ENCODE results near the gene CREB5.

CREB5 gene

DNA sequence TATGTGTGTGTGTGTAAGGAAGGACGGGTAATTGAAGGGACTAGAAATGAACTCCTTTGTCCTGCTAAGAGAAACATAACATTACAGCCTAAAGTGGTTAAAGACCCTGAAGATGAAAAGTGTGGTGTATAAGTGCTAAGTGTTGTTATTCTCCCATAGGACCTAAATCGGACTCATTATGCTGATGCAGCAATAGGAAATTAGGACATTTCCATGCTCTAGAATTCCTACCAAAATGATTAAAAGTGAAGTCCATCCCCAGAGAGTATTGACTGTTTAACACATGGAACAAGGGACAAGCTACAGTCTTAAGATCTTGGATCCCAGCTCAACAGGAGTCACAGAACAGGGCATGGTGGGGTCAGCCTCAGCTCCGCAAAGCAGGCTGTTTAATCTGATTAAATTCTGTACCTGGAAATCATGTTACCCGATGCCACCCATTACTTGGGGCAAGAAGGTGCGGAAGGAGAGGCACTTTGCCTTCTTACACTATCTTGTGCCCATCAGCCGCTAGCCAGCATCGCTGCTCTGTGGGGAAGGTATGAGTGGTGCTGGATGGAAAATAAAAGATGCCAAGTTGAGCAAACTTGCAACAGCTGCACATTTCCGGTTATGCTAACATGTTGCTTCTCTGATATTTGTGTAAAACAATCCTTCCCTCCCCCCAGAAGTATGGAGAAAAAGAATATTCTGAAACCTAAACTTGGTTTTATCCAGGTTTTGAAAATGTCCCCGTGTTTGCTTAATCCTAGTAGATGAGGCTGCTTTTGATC is 100.5 kb downstream of the CREB5 start:
- DNase-seq (ENCODE audit: low read depth in 2 of 2) = no peak

DNA sequence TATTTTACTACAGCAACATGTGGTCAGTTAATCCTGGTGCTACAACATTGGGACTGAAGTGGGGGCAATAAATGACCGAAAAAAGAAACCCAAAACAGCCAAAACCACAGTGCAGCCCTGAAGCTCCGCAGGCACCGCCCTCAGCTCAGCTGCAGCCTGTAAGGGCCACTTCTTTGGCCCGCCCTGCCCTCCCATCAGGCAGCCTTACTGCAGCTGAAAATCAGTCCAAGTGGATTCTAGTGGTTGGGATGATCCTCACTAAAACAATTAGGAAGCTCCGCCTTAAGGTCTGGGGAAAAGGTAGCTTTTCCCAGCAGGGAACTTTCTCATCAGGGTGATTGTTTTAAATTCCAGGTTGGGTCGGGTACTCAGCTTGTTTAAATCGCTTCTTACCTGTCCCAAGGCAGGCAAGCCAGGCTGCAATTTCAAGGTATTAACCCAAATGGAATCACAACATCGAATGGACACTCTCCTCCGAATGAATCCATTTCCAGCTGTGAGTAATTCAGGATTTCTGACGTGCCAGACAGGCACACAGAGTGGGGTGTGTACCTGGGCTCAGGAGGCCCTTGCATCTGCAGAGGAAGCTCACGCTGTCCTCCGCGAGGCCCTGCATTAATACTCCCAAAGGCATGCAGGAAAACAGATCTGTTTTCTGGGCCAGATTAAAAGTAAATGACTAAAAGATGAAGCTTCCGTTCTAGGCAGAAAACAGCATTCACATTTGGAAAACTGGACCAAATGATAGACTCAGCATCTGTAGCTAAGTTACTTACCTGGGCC is 104.3 kb downstream of the CREB5 start:
- no peak for DNase-seq (ENCODE audit: low read depth in 2 of 2)

DNA sequence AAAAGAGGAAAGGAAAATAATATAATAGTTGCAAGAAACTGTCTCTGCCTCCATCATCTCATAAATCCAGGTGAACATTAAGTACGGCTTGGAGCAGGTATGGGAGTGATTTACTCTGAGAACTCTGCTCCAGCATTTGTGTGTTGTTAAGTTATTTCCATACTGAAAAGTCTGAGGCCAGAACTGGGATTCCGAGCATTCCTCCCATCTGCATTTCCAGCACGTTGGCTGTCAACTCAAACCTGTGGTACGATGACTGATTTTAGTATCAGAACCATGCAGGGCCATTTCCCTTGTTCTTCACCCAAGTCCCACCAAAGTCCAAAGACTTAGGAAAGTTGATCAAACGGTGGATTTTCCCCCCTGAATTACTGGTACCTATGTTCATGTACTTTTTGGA is 104.9 kb downstream of the CREB5 start:
- DNase-seq (ENCODE audit: low read depth in 2 of 2) = no peak

DNA sequence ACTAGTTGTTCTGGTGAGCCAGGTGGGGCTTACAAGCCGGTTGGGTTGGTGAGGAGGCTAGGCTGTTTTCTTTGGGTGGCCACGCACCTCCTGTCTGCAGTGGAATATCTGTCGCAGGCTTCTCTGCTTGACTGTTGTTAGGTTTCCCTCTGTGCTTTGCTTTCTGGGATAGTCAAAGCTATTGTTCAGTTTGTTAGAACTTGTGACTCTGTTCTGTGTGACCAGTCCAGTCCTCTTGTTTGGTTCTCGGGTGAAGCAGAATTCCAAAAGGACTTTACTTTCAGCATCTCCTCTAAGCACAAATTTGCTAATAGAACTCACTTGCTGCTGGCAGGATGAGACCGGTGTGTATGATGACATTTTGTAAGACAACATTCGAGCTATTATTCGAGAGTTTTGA is 105.3 kb downstream of the CREB5 start:
- DNase-seq (ENCODE audit: low read depth in 2 of 2) = no peak

DNA sequence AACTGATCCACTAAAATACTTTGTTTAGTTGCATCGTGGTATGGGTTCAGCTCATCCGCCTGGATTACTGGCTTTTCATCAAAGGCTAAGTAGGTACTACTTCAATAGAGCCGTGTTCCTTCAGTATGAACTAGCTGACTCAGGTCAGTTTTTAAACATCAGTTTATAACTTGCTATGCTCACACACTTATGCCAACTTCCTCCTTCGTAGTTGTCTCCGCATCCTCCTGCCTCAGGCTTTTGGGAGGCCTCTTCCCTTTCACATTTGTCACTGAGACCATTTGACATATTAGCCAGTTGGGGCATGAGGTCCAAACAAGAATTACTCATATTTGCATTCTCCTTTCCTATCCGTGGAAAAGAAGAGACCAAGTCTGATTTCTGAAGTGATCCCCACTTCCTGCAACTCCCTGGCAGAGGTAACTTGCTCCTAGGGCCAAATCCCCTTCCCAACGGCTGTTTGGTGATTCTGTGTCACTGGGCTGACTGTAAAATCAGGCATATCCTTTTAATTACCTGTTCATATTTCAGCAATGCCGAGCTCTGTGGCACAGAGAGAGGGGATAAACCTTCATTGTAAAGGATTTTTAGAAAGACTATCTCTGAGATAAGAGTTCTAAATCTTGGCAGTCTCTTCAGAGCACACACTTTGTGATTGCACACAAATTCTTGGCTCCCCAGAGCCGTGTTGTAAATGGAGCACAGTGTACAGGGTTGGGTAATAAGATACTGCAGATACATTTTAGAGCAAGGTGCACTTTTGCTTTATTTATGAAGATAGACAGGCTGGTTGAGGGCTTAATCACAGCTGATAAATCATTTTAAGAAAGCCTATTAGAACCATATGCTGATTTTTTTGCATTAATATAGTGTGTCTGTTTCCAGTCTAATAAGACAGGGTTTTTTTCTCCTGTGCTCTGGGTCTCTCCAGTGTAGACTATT is 108.0 kb downstream of the CREB5 start:
- no peak for DNase-seq (ENCODE audit: low read depth in 2 of 2)

DNA sequence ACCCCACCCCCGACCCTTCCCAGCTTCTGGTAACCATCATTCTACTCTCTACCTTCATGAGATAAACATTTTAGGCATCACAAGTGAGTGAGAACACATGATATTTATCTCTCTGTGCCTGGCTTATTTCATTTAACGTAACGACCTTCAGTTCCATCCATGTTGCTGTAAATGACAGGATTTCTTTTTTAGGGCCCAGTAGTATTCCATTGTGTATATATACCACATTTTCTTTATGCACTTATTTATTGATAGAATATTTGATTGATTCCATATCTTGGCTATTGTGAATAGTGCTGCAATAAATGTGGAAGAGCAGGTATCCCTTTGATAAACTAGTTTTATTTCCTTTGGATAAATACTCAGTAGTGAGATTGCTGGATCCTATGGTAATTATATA is 112.7 kb downstream of the CREB5 start:
- no peak for DNase-seq (ENCODE audit: low read depth in 2 of 2)

DNA sequence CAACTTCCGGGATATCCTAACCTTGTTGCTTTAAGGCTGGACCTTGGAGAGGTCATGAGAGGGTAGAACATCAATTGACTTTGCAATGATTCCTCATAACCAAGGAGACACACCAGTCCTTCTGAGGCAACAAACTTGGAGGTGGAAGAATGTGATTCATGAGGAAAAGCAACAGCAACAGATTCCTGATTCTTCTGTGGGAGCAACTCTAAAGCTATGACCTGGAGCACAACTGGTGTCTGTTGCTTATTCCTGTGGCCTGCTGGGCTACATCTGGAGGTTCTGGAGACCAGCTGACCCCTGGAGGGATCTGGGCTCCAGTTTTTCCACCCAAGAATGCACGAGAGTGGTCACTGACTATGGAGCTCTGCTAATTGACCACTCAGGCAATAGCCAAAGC is 116.6 kb downstream of the CREB5 start:
- no peak for DNase-seq (ENCODE audit: low read depth in 2 of 2)

DNA sequence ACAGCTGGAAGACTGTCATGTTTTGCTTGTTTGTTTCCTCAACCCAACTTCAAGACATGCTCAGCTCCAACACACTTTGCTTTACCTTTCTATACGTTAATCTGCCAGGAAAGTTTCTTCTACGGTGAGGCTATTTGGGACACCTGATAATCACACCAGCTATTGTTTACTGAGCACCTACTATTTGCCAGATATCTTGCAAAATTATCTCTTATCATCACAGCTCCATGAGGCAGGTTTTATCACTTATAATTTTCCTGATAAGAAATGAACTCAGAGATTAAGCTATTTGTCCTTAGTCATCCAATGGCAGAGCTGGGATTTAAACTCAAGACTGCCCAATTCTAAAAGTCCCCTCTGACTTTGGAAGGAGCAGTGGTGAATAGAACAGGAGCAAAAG is 117.4 kb downstream of the CREB5 start:
- DNase-seq (ENCODE audit: low read depth in 2 of 2) = no peak

DNA sequence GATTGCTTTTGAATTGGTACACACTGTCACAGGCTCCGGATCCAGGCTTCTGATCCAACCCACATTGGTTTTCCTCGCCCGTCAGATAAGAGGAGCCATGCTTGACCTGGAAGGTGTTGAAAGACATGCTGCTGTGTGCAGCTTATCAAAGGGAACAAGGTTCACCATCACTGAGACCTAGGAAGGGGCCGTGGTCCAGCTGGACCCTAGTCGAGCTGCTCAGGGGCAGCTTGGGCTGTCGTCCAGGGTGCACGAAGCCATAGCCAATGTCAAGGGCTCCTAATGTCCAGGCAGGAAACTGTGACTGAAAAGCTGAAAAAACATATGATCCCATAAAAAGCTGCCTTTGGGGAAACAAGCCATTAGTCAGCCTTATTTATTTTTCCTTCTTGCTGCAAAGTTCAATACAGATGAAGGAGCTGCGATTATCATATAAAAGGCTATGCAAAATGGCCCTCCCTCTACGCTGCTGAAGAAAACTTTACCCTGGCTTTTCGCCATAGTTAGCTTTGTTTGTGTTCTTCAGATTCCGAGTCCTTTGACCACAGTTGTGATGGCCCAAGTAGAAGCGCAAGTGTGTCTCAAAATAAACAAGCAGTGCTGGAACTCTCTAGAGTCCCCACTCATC is 118.0 kb downstream of the CREB5 start:
- DNase-seq (ENCODE audit: low read depth in 2 of 2) = no peak

DNA sequence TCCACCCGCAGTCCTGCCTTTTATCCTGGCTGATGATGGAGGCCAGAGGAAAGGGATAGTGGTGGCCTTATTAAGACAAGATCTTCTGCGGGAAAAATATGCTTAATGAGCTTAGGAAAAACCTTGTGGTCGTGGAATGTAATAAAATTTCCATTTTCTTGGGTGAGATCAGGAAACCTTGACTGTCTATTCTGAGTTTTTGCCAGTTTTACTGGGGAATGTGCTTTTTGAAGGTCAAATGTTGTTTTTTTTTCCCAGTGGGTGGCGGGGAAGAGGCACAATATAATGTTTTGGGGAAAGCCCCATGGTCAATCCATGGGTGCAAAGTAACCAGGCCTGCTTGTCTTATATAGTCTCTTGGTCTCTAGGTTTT is 118.5 kb downstream of the CREB5 start:
- no peak for DNase-seq (ENCODE audit: low read depth in 2 of 2)

DNA sequence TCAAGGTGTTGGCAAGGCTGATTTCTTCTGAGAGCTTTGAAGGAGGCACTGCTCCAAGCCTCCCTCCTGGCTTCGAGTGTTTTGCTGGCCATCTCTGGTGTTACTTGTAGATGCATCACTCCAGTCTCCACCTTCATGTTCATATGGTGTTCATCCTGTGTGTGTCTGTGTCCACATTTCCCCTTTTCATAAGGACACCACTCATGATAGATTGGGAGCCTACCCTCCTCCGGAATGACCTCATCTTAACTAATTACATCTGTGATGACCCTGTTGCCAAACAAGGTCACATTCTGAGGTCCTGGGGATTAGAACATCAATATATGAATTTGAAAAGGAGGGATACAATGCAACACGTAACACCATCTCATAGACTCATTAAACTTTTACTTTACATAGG is 119.0 kb downstream of the CREB5 start:
- DNase-seq (ENCODE audit: low read depth in 2 of 2) = no peak

DNA sequence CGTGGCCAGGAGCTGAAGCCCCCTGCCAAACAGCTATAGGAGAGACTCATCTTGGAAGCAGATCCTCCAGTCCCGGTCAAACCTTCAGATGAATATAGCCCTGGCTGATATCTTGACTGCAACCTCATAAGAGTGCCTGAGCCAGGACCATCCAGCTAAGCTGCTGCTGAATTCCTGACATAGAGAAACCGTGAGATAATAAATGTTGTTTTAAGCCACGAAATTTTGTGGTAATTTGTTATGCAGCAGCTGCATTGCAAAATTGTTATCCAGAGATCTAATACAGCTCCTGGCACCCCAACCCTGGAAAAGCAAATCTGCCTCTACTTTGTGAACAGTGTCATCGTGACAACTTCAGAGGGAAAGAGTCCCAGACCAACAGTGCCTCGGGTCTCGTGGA is 119.9 kb downstream of the CREB5 start:
- no peak for DNase-seq (ENCODE audit: low read depth in 2 of 2)

DNA sequence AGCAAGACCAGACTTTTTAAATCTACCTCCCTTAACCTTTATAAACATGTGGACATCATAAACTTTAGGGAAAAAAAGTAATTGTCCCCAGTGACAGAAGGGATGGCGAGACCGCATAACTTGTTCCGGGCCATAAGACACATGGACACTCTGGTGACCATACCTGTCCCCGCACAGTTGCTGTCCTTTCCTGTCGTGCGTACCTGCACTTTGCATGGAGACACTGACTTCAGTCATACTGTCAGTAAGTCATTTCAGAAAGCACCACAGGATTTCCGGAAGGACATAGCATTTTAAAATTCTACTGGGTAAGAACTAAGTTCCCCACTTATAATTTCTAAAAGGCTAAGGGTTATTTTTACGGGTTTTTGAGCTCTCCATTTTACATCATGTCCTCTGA is 120.9 kb downstream of the CREB5 start:
- DNase-seq (ENCODE audit: low read depth in 2 of 2) = no peak

DNA sequence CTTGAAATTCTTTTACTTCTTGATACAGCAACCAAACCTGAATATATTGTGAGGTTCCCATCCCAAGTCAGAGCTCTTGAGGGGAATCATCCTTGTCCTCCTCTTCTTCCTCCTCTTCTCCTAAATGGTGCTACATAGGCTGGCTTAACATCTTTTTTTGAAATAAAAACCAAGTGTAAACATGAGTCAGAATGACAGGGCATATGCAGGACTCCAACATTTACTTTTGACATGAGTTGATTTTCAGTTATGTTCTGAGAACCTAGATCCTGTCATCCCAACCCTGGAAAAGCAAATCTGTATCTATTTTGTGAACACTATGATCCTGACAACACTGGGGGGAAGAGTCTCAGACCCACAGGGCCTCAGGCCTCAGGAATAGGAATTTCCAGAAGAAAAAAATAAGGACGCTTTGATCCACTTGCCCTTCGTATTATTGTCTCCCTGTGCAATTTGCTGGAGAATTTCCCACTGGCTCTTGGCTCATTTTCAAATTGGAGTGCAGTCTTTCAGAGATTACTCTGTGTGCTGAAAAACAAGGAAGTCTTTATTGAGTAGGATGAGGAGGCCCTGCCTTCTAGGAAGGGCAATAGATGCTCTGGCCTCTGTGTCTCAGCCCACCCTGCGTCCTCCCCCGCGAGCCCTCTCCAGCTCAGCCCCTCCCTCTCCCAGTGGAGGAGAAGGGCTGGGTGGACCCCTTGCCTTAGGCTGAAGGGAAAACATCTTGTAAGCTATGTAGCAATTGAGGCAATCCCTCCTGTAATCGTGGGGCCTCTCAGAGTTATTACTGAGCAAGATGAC is 121.6 kb downstream of the CREB5 start:
- DNase-seq (ENCODE audit: low read depth in 2 of 2) = peak; percentile 17 to 29

DNA sequence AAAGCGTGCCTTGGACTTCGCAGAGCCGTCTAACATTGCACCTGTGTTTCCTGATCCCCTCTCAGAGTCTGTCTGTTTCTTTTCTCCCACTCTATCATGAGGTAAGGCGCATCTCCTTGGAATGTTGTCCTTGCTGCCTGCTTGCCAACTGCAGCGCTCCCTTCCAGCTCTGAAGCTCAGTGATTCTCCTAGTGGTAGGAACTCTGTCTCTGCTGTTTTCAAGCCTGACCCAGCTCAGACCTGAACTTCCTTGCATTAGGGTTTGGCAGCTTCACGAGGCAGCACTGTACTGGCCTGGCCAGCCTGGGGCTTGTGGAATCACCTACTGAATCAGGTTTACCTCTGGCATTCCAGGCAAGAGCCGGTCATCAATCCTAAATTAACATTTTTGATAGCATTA is 123.9 kb downstream of the CREB5 start:
- peak; percentile 29 for DNase-seq (ENCODE audit: low read depth in 2 of 2)

DNA sequence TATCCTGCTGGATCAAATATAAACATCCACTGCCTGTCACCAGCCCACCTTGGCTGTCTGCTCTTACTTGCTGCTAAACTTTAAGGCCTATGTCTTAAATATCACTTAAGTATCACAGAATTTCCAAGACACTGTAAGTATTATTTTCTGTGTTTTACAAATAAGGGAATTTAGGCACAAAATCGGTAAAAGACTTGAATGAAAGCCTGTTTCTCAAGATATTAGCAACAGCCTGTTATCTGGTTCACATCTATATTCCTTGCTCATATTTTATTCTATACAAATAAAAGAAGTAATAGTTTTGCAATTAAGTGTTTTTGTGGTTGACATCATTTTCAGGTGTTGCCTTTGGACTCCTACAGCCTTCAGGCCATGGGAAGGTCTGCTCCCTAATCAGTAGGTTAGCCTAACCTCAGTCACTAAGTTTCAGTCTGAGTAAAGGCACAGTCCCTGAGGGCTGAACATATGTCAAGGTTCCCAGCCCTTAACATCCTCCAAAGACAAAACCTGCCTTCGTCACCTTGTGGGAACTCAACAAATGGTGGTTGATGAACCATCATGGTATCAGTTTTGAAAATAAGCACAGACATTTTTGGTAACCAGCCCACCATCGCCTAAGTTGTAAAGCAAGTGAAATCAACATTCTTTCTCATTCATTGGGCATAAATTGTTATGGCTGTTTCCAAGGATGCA is 127.1 kb downstream of the CREB5 start:
- DNase-seq (ENCODE audit: low read depth in 2 of 2) = no peak

DNA sequence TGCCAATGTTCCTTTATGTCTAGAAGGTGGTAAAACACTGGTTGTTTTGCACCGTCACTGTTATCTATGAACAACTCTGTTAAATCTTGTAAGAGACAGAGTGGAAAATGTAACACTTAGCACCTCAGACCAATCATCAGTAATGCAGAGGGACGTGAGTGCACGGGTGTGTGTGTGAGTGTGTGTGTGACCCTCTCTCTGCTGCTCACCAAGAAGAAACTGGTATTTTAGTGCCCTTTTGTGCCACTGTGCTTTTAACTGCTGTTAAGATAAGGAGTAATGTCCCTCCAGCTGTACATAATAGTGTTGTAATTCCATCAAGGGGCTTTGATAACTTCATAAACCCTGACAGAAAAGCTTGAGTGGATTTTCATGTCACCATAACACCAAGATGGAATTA is 130.1 kb downstream of the CREB5 start:
- DNase-seq (ENCODE audit: low read depth in 2 of 2) = no peak

DNA sequence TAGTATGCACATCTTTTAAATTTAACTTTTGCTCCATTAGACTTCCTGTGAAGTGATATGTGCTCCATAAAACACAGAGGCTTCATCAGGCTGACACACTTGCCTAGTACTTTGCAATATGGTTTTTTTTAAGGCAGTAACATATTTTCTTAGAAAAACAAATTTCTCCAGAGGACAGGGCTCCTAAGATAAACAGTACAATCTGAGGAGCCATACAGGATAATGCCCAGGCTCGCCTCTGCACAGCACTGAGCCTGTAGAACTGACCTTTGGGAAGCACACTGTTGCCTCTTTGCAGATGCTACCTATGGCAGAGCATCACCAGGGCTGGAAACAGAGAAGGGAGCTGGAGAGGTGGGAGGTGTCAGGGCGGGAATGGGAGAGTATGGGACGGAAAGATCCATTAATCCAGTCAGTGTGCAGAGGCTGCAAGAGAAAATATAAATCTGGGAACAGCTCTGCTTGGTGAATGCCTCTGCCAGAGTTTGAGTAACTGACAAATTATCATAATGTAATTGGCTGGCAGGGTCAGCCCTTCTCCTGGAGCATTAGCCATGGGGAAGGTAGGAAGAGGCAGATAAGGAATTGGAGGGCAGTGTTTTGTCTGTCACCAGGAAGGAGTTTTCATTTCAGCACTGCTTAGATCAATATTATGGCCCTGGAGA is 132.3 kb downstream of the CREB5 start:
- DNase-seq (ENCODE audit: low read depth in 2 of 2) = no peak

DNA sequence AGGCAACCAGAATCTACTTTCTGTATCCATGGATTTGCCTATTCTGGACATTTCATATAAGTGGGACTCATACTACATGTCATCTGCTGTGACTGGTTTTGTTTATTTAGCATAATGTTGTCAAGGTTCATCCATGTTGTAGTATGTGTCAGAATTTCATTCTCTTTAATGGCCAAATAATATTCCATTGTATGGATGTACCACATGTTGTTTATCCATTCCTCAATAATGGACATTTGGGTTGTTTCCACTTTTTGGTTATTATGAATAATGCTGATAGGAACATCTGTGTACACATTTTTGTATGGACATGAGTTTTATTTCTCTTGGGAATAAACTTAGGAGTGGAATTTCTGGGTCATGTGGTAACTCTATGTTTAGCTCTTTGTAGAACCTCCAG is 133.7 kb downstream of the CREB5 start:
- no peak for DNase-seq (ENCODE audit: low read depth in 2 of 2)

DNA sequence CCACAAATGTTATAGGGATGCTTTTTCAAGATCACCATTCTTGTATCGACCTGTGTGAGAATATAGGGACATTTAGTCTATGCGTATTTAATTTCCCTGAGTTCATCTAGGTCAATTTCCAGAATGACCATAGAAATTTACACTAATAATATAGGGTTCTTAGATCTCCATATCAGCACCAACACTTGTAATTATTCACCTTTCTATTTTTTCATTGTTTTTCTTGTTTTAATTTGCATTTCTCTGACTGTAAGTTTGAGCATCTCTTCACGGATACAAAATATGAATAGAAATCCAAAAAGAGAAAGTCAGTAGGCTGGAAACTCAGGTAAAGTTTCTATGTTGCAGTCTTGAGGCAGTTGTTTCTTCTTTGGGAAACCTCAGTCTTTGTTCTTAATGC is 134.8 kb downstream of the CREB5 start:
- DNase-seq (ENCODE audit: low read depth in 2 of 2) = no peak

Data from fibroblast of skin of left quadriceps (primary cell).